HL-60 (cell line): ENCODE data around the gene ZNF8.
A peak's percentile ranks its signal among the peaks of the same experiment; 100 is the strongest.
"Not testable (repeated sequence)": the region's sequence is repeated elsewhere in the genome, so short reads cannot be mapped to it uniquely, and the experiment has no call there.

Experiments
- DNase-seq, 2 experiments: peaks; one replicate each; pipeline ENCODE4 v3.0.0-alpha.2; 2010 to 2020; ENCODE audit warnings: low read depth in 1 of 2, low spot score in 1 of 2
- H3K27ac ChIP-seq: fragments of 250-450 bp; sonication (Bioruptor Pico); replicated peaks from 2 replicates; pipeline ENCODE4 v1.5.1; 2020; ENCODE audit warnings: mild to moderate bottlenecking, moderate library complexity
- H3K27me3 ChIP-seq: fragments of 250-450 bp; sonication (Bioruptor Pico); 2 replicates; pipeline ENCODE4 v1.5.1; 2021; ENCODE audit warnings: mild to moderate bottlenecking, moderate library complexity; ENCODE audit not compliant: insufficient read depth, poor library complexity, severe bottlenecking
- H3K4me3 ChIP-seq: replicated peaks from 2 replicates; pipeline ENCODE4 v1.5.1; 2011; ENCODE audit warnings: mild to moderate bottlenecking, control low read depth, low read length; ENCODE audit not compliant: insufficient read depth
- CTCF ChIP-seq: IDR thresholded peaks from one replicate; pipeline ENCODE4 v1.5.1; 2011; ENCODE audit warnings: low read length, control low read depth, inconsistent platforms; ENCODE audit not compliant: insufficient read depth
- GABPA ChIP-seq: IDR thresholded peaks from 2 replicates; pipeline ENCODE4 v1.6.1; 2012; ENCODE audit warnings: low read depth
- POLR2AphosphoS5 ChIP-seq: IDR thresholded peaks from 2 replicates; pipeline ENCODE4 v1.6.1; 2012; ENCODE audit warnings: low read depth
- REST ChIP-seq: IDR thresholded peaks from 2 replicates; pipeline ENCODE4 v1.6.1; 2012; ENCODE audit warnings: low read depth; ENCODE audit not compliant: insufficient replicate concordance
- SPI1 ChIP-seq: IDR thresholded peaks from 2 replicates; pipeline ENCODE4 v1.6.1; 2012; ENCODE audit warnings: low read depth, mild to moderate bottlenecking, borderline replicate concordance

Gene ZNF8

DNA sequence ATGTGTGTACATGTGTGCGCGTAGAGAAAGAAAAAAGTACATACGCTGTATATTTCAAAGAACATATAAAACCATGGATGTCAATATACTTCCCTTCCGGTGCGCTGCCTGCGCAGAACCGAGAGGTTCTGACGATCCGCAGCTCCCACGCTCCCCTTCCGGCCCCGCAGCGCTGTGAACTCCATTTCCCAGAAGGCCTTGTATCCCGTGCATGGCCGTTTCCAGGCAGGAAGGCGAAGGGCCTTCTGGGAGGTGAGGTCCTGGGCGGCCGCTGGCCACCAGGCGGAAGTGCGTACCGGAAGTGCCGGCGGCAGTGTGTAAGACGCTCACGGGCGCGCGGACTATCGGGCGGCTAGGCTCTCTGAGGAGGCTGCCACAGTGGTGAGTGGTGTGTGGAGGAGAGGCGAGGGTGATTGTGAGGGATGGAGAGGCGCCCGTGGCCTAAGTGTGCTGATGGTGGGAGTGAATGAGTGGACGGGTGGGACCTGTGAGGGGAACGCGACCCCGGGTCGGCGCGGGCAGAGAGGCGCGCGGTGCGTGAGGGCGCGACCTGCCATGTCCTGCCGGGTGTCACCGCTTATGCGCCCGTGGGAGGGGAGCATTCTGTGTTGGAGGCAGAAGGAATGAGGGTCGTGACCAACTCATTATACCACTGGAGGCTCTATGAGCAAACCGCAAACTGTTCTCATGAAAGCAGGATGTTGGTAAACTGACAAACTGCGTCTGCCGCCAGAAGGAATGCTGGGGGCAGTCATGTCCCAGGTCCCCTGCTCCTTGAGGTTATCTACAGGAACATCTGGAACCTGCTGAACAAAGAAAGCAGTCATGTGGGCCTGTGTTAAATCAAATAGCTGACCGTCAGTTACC lies 26.5 kb downstream of the ZNF8 start, which contains the start of gene ERVK3-1:
TSS of gene ERVK3-1 (plus strand) at position 313 of the 867 bp plus-strand sequence. CDS start 6,792 bp downstream, outside the sequence.
- peak; percentile 98 for DNase-seq
- no peaks in the 10 kb centered on the region for H3K27me3 ChIP-seq
- TF ChIP-seq POLR2AphosphoS5: peak; percentile 97
- TF ChIP-seq GABPA: peak; percentile 90
- TF ChIP-seq SPI1: peak; percentile 82; the same call in 1 of the 2 replicates
- peak; percentile 70 for TF ChIP-seq REST
- no peak for TF ChIP-seq CTCF
- H3K4me3 ChIP-seq: peak within 1 kb of the TSS; percentile 91
- H3K27ac ChIP-seq: peak within 1 kb of the TSS; percentile 96

GRCh38 chr19:58305932-58306323 lies 27.2 kb downstream of the ZNF8 start:
- TF ChIP-seq REST (no peak), CTCF (no peak), GABPA (no peak), SPI1 (no peak), POLR2AphosphoS5 (no peak)
- peak overlapping the region; percentile 91 for H3K4me3 ChIP-seq
- no peaks in the 10 kb centered on the region for H3K27me3 ChIP-seq
- peak overlapping the region; percentile 96 for H3K27ac ChIP-seq
- DNase-seq: peak in 1 of 2 experiments; percentile 31

DNA sequence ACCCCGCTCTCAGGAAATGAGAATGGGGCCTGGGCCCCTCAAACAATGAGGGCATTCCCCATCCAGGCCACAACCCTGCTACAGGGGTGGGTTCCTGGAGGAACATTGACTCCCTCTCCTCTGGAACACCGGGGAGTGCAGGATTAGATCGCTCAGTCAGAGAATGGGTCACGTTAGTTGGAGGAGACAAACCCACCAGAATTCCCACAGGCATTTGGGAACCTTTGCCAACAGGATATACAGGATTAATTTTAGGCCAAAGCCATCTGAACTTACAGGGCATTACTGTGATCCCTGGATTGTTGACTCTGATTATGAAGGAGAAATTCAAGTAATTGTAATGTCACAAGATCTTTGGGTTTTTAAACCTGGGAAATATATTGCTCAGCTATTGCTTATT lies 29.0 kb downstream of the ZNF8 start:
- no peak for DNase-seq
- Histone ChIP-seq H3K27me3 (no peaks in the 10 kb centered on the region), H3K27ac (no peak overlapping the region), H3K4me3 (no peak overlapping the region)
- no peak for TF ChIP-seq SPI1
- no peak for TF ChIP-seq REST
- TF ChIP-seq POLR2AphosphoS5: no peak
- TF ChIP-seq GABPA: no peak
- TF ChIP-seq CTCF: no peak

DNA sequence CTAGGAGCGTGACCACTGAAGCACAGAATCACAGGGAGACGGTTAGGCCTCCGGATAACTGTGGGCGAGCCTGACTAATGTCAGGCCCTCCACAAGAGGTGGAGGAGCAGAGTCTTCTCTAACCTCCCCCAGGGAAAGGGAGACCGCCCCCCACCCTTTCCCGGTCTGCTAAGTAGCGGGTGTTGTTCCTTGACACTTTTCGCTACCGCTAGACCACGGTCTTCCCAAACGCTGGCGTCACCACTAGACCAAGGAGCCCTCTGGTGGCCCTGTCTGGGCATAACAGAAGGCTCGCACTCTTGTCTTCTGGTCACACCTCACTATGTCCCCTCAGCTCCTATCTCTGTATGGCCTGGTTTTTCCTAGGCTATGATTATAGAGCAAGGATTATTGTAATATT lies 31.9 kb downstream of the ZNF8 start:
- H3K4me3 ChIP-seq, DNase-seq, H3K27ac ChIP-seq, H3K27me3 ChIP-seq: not testable (repeated sequence)
